GM19193 (cell line): ENCODE results near the gene SPOCD1.

Source experiments
- POLR2A ChIP-seq: IDR thresholded peaks from 4 replicates; pipeline ENCODE4 v1.6.1; 2011; ENCODE audit not compliant: insufficient read depth, insufficient read length; ENCODE audit errors: extremely low read depth

The SPOCD1 gene

DNA sequence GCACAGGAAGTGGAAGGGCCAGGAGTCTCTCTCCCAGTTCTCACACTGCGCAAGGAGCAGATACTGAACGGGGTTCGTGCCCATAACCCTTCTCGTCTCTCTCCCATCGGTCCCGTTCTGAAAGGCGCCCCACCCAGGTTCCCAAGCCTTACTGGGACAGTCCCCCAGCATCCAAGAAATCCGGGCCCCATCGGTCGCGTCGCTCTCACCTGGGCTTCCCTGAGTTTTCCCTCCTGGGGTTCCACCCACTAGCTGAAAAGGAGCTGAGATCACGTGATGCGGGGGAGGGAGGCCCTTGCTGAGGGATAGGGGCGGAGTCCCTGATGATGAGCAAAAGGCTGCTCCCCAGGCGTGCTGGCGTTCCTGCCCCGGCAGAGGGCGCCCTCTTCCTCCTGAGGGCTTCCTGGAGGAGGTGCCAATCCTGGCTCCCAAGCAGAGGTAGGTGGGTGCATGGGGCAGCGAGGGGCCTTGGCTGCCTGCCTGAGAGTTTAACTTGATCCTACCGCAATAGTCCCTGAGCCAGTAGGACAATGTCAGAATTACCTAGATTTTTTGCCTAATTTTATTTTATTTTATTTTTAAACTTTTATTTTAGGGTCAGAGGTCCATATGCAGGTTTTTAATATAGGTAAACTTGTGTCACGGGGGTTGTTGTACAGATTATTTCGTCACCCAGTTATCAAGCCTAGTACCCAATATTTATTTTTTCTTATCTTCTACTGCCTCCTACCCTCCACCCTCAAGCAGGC is at the start of gene SPOCD1:
TSS of gene SPOCD1 (minus strand) at position 271 of the 749 bp plus-strand sequence. CDS start 689 bp downstream, outside the sequence.
- no peak for TF ChIP-seq POLR2A

DNA sequence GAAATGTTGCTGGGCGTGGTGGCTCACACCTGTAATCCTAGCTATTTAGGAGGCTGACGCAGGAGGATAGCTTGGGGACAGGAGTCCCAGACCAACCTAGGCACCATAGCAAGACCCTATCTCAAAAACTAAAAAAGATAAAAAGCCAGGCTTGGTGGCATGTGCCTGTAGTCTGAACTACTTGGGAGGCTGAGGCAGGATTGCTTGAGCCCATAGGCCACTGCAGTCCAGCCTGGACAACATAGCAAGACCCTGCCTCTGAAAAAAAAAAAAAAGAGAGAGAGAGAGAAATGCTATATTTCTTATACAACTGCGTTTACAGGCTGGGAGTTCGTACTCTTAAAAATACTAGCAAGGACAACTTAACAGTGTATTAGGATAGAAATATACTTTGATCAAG is 46.2 kb upstream of the SPOCD1 start:
- no peak for TF ChIP-seq POLR2A

DNA sequence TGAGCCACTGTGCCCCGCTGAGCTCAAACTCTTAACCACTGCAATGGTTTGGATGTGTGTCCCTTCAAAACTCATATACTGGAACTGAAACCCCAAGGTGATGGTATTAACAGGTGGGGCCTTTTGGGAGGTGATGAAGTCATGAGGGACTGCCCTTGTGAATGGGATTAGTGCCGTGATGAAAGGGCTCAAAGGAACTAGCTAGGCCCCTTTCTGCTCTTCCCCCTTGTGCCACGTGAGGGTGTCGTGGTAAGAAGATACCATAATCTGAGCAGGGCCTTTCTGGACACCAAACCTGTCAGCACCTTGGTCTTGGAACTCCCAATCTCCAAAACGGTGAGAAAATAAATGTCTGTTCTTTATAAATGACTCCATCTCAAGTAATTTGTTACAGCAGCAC is 45.5 kb upstream of the SPOCD1 start:
- no peak for TF ChIP-seq POLR2A

DNA sequence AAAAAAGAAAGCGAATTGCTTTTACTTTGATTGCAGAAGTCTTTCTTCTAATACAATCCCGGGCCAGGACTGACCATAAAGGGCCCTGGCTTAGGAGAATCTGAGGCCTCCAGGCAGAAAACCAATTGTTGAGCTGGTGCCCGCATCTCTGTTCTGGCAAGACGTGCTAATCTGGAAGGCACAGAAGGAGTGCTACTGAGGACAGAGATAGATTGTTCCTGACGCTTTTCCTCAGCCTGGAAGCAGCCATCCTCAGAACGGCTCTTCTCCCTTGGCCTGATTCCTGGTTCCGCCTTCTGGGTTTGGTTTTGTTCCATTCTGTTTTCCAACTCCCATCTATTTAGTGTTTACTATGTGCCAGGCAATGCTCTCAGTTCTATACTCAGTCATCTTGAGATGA is 44.8 kb upstream of the SPOCD1 start:
- no peak for TF ChIP-seq POLR2A

DNA sequence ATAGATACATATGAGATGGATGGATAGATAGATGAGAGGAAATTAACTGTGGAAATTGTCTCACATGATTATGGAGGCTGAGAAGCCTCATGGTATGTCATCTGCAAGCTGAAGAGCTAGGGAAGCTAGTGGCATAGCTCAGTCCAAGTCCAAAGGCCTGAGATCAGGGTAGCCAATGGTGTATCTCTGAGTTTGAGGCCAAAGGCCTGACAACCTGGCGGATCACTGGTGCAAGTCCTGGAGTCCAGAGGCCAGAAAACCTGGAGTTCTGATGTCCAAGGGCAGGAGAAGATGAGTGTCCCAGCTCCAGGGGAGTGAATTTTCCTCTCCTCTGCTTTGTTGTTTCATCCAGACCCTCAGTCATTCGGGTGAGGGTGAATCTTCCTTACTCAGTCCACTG is 43.9 kb upstream of the SPOCD1 start:
- no peak for TF ChIP-seq POLR2A

DNA sequence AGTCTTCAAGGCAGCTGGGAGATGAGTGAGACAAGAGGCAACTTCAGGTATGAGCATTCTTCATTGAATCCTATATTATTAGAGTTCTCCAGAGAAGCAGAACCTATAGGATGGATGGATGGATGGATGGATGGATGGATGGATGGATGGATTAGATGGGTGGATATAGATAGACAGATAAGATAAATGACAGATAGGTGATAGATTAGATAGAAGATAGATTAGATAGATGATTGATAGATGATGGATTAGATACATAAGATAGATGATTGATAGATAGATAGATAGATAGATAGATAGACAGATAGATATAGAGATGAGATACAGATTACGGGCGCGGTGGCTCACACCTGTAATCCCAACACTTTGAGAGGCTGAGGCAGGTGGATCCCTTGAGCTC is 43.2 kb upstream of the SPOCD1 start:
- no peak for TF ChIP-seq POLR2A

DNA sequence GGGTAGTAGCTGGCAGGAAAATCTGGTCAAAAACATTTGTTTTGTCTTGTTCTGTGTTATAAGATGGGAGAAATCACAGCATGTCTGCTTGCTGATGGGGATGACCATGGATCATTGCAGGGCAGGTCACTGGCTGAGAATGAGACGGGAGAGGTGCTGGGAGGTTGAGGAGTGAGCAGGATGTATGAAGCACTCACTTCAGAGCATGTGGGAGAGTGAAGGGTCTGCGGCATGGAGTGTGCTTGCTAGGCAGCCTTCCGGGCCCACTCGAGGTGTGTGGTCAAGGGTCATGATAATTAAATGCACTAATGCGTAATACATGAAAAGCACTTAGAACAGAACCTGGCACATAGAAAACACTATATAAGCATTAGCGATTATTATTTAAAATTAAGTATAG is 42.0 kb upstream of the SPOCD1 start:
- no peak for TF ChIP-seq POLR2A

DNA sequence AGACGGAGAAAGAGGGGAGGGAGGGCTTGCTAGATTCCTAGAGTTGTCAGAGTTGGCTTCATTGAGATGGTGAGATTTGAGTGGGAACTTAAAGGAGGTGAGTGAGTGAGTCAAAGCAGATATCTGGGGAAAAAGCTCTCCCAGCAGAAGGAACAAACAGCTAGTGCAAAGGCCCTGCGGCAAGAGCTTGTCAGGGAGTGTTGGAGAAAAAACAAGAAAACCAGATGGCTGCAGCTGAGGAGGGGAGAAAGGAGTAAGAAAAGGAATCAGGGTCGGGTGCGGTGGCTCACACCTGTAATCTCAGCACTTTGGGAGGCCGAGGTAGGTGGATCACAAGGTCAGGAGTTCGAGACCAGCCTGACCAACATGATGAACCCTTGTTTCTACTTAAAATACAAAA is 40.3 kb upstream of the SPOCD1 start:
- TF ChIP-seq POLR2A, result no peak

DNA sequence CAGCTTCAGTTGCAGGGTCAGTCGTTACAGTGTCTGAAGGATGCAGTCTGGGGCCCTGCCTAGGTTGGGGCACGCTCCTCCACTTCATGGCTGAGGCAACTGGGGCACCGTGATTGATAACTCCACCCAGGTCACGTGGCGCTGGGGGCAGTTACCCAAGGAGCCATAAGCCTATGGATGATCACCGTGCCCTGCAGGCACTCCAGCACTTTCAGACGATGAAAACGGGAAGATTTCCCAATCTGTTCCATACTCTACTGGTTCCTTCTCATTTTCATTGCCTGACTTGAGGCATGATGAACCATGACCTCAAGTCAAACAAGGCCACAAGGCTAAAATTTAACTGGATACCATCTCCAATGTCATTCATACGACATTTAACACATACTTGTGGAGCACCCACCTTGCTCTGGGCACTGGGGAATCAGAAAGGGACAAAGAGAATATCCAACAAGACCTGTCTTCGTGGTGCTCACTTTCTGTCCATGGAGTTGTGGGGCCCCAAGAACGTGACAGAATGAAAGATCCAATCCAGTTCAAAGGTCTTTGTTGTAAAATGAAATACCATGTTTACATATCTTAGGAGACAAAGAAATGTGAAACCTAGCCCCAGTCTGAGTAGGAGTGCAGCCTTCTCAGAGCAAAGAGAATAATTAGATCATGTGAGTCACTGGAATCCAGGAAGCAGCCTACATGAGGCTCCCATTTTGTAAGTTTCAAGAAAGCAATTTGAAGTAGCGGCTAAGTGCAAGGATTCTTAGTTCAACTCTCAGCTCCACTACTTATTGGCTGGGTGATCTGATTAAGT is 39.4 kb upstream of the SPOCD1 start:
- TF ChIP-seq POLR2A, result no peak

DNA sequence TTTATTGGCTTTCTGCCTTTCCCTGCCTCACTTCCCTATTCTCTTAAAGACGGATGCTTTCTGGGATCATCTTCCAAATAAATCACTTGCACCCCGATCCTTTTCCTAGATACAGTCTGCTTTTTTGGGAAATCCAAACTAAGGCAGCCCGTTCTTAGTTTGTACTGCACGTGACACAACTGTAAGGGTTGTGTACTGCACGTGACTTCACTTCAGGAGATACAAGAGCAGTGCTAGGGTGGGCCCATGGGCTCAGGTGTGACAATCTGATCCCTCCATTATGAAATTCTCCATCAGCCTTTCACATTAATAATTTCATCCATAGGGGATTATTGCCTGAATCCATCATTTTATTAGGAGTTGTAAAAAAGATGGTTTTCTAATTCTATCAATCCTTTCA is 33.8 kb upstream of the SPOCD1 start:
- no peak for TF ChIP-seq POLR2A

DNA sequence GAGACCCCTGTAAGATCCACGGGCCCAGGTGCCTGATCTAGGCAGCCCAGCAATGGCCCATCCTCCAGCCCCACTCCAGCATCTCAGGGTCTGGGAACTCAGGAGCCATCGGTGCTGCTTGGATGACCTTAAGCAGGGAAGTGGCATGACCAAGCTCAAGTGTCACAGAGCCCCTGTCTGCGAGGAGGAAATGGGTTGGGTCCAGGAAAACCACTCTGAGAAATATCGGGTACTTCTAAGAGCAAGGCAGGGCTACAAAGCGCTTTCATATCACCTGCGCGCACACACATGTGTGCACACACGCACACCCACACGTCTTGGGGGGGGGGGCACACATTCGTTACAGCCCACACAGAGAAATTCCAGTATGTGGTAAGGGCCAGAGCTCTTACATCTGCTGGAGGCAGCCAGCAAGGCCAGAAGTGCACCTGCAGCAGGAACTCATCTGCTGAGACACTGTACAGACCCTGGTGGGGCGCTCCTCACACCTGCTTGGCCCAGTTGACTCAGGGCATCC is 32.6 kb upstream of the SPOCD1 start:
- TF ChIP-seq POLR2A, result no peak

DNA sequence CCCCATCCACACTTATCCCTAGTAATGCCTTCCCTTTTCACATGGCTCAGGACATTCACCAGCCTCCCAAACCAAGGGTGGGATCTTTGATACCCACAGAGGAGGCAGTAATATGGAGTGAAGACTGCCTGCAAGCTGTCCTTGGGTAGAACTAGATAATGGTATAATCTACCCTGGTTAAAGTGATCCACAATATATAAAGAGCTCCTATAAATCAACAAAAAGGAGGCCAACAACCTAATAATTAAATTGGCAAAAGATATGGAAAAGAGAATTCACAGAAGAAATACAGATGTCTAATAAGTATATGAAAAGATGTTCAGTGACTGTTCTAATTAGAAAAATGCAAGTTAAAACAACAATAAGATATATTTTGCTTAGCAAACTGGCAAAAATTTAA is 30.7 kb upstream of the SPOCD1 start:
- TF ChIP-seq POLR2A, result no peak

DNA sequence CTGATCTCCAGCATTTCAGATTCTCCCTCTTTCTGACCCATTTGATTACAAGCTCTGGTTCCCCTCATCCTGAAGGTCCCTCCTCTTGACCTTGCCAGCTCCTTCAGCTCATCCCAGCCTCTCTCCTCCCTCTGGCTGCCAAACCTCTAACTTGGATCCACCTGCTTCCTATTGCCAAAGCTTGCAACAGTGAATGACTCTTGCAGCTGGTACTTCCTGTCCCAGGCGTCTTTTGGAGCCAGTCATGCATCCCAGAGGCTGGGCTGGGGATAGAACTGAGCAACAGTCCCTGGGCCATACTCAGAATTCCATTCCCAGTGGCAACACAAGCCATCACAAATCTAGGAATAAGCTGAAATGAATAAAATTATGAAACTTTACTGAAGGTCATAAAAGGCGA is 27.7 kb upstream of the SPOCD1 start:
- TF ChIP-seq POLR2A, result no peak

DNA sequence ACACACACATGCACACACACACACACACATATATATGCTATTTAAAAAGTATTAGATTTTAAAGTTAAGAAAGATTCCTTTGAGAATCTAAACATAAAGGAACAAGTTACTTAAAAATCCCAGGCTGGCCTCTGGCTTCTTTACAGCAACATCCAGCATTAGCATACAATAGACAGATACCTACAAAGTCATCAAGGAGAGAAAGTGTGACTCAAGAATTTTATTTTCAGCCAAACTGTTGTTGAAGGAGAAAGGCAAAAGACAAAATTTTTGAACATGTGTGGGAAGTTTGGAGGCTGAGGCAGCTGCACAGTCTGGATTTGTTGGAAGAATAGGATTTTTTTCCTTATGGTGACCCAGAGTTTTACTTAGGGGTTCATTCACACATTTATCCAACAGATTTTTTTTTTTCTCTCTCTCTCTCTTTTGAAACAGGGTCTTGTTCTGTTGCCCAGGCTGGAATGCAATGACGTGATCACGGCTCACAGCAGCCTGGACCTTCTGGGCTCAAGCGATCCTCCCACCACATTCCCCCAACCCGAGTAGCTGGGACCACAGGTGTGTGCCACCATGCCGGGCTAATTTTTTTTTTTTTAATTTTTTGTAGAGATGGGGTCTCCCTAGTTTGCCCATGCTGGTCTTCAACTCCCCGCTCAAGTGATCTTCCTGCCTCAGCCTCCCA is 24.0 kb upstream of the SPOCD1 start:
- no peak for TF ChIP-seq POLR2A

DNA sequence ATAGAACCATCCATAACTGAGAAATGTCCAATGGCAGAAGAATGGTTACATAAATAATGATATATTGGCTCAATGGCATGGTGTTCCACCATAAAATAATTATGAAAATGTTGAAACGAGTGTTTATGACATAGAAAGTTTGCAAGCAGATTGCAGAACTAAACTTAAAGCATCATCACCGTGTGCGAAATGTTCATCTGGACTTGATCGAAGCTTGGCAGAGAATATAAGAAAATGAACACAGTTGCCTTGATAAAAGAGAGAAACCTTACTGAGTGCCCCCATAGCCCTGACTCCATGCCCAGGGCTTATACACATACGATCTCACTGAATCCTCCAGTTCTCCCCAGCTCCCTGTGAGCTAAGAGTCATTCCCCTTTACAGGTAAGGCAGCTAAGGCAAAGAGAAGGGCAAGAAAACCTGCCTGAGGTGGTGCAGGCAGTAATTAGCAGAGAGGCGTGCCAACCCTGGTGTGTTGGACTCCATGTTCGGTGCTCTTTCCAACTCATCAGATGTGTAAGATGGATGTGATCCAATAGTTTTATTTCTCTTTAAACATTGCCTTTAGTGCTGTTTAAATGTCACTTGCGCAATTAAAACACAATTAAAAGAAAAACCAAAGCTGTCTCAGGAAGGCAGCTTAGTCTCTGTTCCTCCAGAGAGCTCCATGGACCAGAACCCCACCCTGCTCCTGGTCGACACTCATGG is 21.8 kb upstream of the SPOCD1 start:
- no peak for TF ChIP-seq POLR2A
